HL-60 (cell line): ENCODE results near the gene CCDC107.

Source experiments
- DNase-seq, 2 experiments: peaks; one replicate each; pipeline ENCODE4 v3.0.0-alpha.2; 2010 to 2020; ENCODE audit warnings: low read depth in 1 of 2, low spot score in 1 of 2
- H3K27ac ChIP-seq: fragments of 250-450 bp; sonication (Bioruptor Pico); replicated peaks from 2 replicates; pipeline ENCODE4 v1.5.1; 2020; ENCODE audit warnings: mild to moderate bottlenecking, moderate library complexity
- H3K27me3 ChIP-seq: fragments of 250-450 bp; sonication (Bioruptor Pico); 2 replicates; pipeline ENCODE4 v1.5.1; 2021; ENCODE audit warnings: mild to moderate bottlenecking, moderate library complexity; ENCODE audit not compliant: insufficient read depth, poor library complexity, severe bottlenecking
- H3K4me3 ChIP-seq: replicated peaks from 2 replicates; pipeline ENCODE4 v1.5.1; 2011; ENCODE audit warnings: mild to moderate bottlenecking, control low read depth, low read length; ENCODE audit not compliant: insufficient read depth
- GABPA ChIP-seq: IDR thresholded peaks from 2 replicates; pipeline ENCODE4 v1.6.1; 2012; ENCODE audit warnings: low read depth
- POLR2AphosphoS5 ChIP-seq: IDR thresholded peaks from 2 replicates; pipeline ENCODE4 v1.6.1; 2012; ENCODE audit warnings: low read depth
- SPI1 ChIP-seq: IDR thresholded peaks from 2 replicates; pipeline ENCODE4 v1.6.1; 2012; ENCODE audit warnings: low read depth, mild to moderate bottlenecking, borderline replicate concordance
- TF ChIP-seq, protein P1 (sequence below): IDR thresholded peaks from one replicate; pipeline ENCODE4 v1.5.1; 2011; ENCODE audit warnings: low read length, control low read depth, inconsistent platforms; ENCODE audit not compliant: insufficient read depth
- TF ChIP-seq, protein P2 (sequence below): IDR thresholded peaks from 2 replicates; pipeline ENCODE4 v1.6.1; 2012; ENCODE audit warnings: low read depth; ENCODE audit not compliant: insufficient replicate concordance

CCDC107 gene

DNA sequence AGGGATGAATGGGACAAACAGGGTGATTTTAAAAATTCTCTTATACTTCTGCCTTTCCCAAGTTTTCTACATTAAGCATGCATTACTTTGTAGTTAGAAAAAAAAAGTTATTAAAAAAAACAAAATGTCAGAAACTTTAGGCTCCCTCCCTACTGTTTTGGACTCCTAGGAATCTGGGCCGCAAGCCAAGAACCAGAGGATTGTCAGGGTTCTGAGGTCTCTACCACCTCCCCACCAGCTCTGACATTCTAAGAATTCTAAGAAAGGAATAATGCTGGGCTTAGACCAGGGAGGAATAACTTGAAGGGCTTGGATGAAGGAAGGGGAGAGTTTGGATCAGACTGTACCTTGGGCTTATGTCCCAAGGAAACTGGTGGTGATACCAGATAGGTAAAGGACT lies 8.0 kb downstream of the CCDC107 start:
- Histone ChIP-seq H3K27ac (no peak overlapping the region), H3K4me3 (no peak overlapping the region), H3K27me3 (no peaks in the 10 kb centered on the region)
- DNase-seq = no peak
- TF ChIP-seq SPI1 (no peak), GABPA (no peak), POLR2AphosphoS5 (no peak)
- TF ChIP-seq, protein P1, sequence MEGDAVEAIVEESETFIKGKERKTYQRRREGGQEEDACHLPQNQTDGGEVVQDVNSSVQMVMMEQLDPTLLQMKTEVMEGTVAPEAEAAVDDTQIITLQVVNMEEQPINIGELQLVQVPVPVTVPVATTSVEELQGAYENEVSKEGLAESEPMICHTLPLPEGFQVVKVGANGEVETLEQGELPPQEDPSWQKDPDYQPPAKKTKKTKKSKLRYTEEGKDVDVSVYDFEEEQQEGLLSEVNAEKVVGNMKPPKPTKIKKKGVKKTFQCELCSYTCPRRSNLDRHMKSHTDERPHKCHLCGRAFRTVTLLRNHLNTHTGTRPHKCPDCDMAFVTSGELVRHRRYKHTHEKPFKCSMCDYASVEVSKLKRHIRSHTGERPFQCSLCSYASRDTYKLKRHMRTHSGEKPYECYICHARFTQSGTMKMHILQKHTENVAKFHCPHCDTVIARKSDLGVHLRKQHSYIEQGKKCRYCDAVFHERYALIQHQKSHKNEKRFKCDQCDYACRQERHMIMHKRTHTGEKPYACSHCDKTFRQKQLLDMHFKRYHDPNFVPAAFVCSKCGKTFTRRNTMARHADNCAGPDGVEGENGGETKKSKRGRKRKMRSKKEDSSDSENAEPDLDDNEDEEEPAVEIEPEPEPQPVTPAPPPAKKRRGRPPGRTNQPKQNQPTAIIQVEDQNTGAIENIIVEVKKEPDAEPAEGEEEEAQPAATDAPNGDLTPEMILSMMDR = no peak
- TF ChIP-seq, protein P2, sequence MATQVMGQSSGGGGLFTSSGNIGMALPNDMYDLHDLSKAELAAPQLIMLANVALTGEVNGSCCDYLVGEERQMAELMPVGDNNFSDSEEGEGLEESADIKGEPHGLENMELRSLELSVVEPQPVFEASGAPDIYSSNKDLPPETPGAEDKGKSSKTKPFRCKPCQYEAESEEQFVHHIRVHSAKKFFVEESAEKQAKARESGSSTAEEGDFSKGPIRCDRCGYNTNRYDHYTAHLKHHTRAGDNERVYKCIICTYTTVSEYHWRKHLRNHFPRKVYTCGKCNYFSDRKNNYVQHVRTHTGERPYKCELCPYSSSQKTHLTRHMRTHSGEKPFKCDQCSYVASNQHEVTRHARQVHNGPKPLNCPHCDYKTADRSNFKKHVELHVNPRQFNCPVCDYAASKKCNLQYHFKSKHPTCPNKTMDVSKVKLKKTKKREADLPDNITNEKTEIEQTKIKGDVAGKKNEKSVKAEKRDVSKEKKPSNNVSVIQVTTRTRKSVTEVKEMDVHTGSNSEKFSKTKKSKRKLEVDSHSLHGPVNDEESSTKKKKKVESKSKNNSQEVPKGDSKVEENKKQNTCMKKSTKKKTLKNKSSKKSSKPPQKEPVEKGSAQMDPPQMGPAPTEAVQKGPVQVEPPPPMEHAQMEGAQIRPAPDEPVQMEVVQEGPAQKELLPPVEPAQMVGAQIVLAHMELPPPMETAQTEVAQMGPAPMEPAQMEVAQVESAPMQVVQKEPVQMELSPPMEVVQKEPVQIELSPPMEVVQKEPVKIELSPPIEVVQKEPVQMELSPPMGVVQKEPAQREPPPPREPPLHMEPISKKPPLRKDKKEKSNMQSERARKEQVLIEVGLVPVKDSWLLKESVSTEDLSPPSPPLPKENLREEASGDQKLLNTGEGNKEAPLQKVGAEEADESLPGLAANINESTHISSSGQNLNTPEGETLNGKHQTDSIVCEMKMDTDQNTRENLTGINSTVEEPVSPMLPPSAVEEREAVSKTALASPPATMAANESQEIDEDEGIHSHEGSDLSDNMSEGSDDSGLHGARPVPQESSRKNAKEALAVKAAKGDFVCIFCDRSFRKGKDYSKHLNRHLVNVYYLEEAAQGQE = no peak

DNA sequence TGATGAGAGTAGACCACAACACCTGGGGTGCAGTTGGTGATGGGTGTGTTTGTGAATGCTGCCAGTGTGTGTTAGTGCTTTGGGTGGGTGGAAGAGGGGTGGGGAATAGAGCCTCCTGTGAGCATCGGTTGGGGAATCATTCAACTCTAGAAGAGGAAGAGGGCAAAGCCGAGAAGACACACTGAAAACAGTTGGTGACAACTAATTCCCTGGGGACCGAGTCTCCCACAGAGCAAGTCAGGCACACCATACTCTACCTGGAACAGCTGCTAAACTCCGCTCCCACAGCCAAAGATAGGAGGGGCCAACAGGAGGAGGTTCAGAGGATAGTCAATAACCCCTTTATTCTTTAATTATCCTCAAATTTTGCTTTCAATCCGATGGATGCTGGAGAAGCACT lies 8.5 kb downstream of the CCDC107 start:
- TF ChIP-seq GABPA = no peak
- no peak for TF ChIP-seq POLR2AphosphoS5
- TF ChIP-seq, protein P2 = no peak
- TF ChIP-seq, protein P1 = no peak
- no peak for TF ChIP-seq SPI1
- H3K4me3 ChIP-seq = no peak overlapping the region
- H3K27ac ChIP-seq = no peak overlapping the region
- DNase-seq = no peak
- no peaks in the 10 kb centered on the region for H3K27me3 ChIP-seq

DNA sequence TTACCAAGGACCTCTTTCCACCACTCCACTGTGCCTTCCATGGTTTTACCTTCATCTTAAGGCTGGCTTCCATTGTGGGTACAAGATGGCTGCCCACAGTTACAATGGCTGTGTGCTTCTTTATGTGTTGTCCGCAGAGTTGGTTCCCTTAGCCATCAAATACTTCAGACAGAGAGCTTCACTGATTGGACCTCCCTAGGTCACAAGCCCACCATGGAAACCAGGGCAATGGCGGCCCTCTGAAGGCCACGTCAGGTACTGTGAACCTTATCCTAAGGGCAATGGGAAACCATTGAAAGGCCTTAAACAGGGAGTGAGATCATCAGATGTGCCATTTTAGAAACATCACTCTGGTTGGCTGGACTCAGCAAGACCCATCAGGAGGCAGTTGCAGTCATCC lies 9.8 kb downstream of the CCDC107 start:
- no peak overlapping the region for H3K4me3 ChIP-seq
- DNase-seq = no peak
- no peaks in the 10 kb centered on the region for H3K27me3 ChIP-seq
- TF ChIP-seq, protein P2 = no peak
- TF ChIP-seq GABPA = no peak
- no peak for TF ChIP-seq SPI1
- H3K27ac ChIP-seq = no peak overlapping the region
